HG02588 (cell line): ENCODE results near the gene NCF1.
"Not testable (repeated sequence)": the region's sequence is repeated elsewhere in the genome, so short reads cannot be mapped to it uniquely, and the experiment has no call there.

Experiments used
- ATAC-seq: cut with Tn5 transposase; IDR thresholded peaks from one replicate; pipeline ENCODE4 v1.9.1; 2021; ENCODE audit warnings: mild to moderate bottlenecking, moderate library complexity; ENCODE audit not compliant: unreplicated experiment

NCF1 gene

GRCh38 chr7:74788369-74789150 lies 14.7 kb downstream of the NCF1 start:
- ATAC-seq: peak; percentile 90

GRCh38 chr7:74789200-74789736 lies 15.5 kb downstream of the NCF1 start:
- ATAC-seq: not testable (repeated sequence)

GRCh38 chr7:74797848-74798622 lies 24.2 kb downstream of the NCF1 start:
- not testable (repeated sequence) for ATAC-seq

GRCh38 chr7:74798644-74799043 lies 24.8 kb downstream of the NCF1 start:
- not testable (repeated sequence) for ATAC-seq

GRCh38 chr7:74815882-74816281 lies 42.1 kb downstream of the NCF1 start:
- not testable (repeated sequence) for ATAC-seq

GRCh38 chr7:74820146-74820805 lies 46.5 kb downstream of the NCF1 start:
- peak; percentile 73 for ATAC-seq

GRCh38 chr7:74821259-74821658 lies 47.4 kb downstream of the NCF1 start:
- not testable (repeated sequence) for ATAC-seq

GRCh38 chr7:74829959-74830358 lies 56.1 kb downstream of the NCF1 start:
- ATAC-seq: not testable (repeated sequence)

GRCh38 chr7:74830411-74830810 lies 56.6 kb downstream of the NCF1 start:
- ATAC-seq: not testable (repeated sequence)
